ENCODE results near the gene AFP. TPM values are rescaled to one million over a fixed set of nuclear protein-coding genes. Genes with fewer than 3 reads are reported as not detected.
"Not testable (repeated sequence)": the region's sequence is repeated elsewhere in the genome, so short reads cannot be mapped to it uniquely, and the experiment has no call there.

Gene AFP
- total RNA-seq (not detected), polyA plus RNA-seq (not detected), total RNA-seq (not detected)

- H3K9me3 Mint-ChIP-seq, result no peaks in the 10 kb centered on the region
- no peak within 1 kb of the TSS for H3K27ac ChIP-seq (ENCODE audit: low read depth, low read length)
- H3K36me3 ChIP-seq (ENCODE audit: control insufficient read depth in 2 of 3, insufficient read depth in 3 of 3, low read length in 3 of 3), result no peaks in the 10 kb centered on the region
- no peaks in the 10 kb centered on the region for H3K9me3 ChIP-seq (ENCODE audit: control insufficient read depth in 2 of 3, low read length in 3 of 3)
- DNase-seq (no peak), ATAC-seq (no peak)
- no peaks in the 10 kb centered on the region for H3K4me1 ChIP-seq (ENCODE audit: control insufficient read depth in 2 of 2, insufficient read depth in 2 of 2, low read length in 2 of 2)
- H3K4me3 ChIP-seq (ENCODE audit: low read length), result no peak within 1 kb of the TSS
- CTCF ChIA-PET, result no interaction called here
- H3K27me3 ChIP-seq (ENCODE audit: control insufficient read depth in 2 of 2, insufficient read depth in 2 of 2, low read length in 2 of 2), result no peaks in the 10 kb centered on the region
- POLR2A ChIA-PET, result no interaction called here
- H3K4me3 Mint-ChIP-seq, result no peak within 1 kb of the TSS
- intact Hi-C loops (cut with micrococcal nuclease), result no loop called here
- H3K27me3 Mint-ChIP-seq, result peaks cover 0 to 16% (median 5%) of the 10 kb centered on the region in 5 donors
- no peaks in the 10 kb centered on the region for H3K36me3 Mint-ChIP-seq
- H3K27ac Mint-ChIP-seq, result no peak within 1 kb of the TSS
- no peaks in the 10 kb centered on the region for H3K4me1 Mint-ChIP-seq
Observed at GRCh38 chr4:73435984-73436383, at the start of gene AFP. AFP (plus strand) TSS chr4:73436221; CDS start chr4:73436263, 42 bp downstream.

- Mint-ChIP-seq H3K36me3 (peaks cover 0 to 7% (median 0%) of the 10 kb centered on the region in 5 donors), H3K4me1 (no peaks in the 10 kb centered on the region), H3K27ac (no peak overlapping the region), H3K9me3 (peaks cover 0 to 15% (median 3%) of the 10 kb centered on the region in 11 donors), H3K27me3 (peaks cover 0 to 21% (median 5%) of the 10 kb centered on the region in 5 donors), H3K4me3 (no peak overlapping the region)
- POLR2A ChIA-PET, result no interaction called here
- DNase-seq (no peak), ATAC-seq (no peak)
- no peaks in the 10 kb centered on the region for H3K27me3 ChIP-seq (ENCODE audit: control insufficient read depth in 2 of 2, insufficient read depth in 2 of 2, low read length in 2 of 2)
- intact Hi-C loops (cut with micrococcal nuclease), result no loop called here
- no peaks in the 10 kb centered on the region for H3K4me1 ChIP-seq (ENCODE audit: control insufficient read depth in 2 of 2, insufficient read depth in 2 of 2, low read length in 2 of 2)
- H3K36me3 ChIP-seq (ENCODE audit: control insufficient read depth in 2 of 3, insufficient read depth in 3 of 3, low read length in 3 of 3), result no peaks in the 10 kb centered on the region
- H3K4me3 ChIP-seq (ENCODE audit: low read length), result no peak overlapping the region
- H3K9me3 ChIP-seq (ENCODE audit: control insufficient read depth in 2 of 3, low read length in 3 of 3), result no peaks in the 10 kb centered on the region
- H3K27ac ChIP-seq (ENCODE audit: low read depth, low read length), result no peak overlapping the region
- CTCF ChIA-PET, result no interaction called here
Observed at GRCh38 chr4:73387552-73387951, 48.5 kb upstream of the AFP start.

GRCh38 chr4:73388887-73389286 lies 47.1 kb upstream of the AFP start:
- no peaks in the 10 kb centered on the region for H3K9me3 ChIP-seq (ENCODE audit: control insufficient read depth in 2 of 3, low read length in 3 of 3)
- no peak for DNase-seq
- no peaks in the 10 kb centered on the region for H3K27me3 ChIP-seq (ENCODE audit: control insufficient read depth in 2 of 2, insufficient read depth in 2 of 2, low read length in 2 of 2)
- peaks cover 0 to 17% (median 5%) of the 10 kb centered on the region in 5 donors for H3K27me3 Mint-ChIP-seq
- no peak overlapping the region for H3K4me3 Mint-ChIP-seq
- POLR2A ChIA-PET, result no interaction called here
- H3K9me3 Mint-ChIP-seq, result peaks cover 0 to 15% (median 3%) of the 10 kb centered on the region in 11 donors
- no peak for ATAC-seq
- no peak overlapping the region for H3K27ac ChIP-seq (ENCODE audit: low read depth, low read length)
- H3K4me1 Mint-ChIP-seq, result no peaks in the 10 kb centered on the region
- intact Hi-C loops (cut with micrococcal nuclease), result no loop called here
- CTCF ChIA-PET, result no interaction called here
- peaks cover 0 to 7% (median 0%) of the 10 kb centered on the region in 5 donors for H3K36me3 Mint-ChIP-seq
- H3K4me3 ChIP-seq (ENCODE audit: low read length), result no peak overlapping the region
- H3K27ac Mint-ChIP-seq, result no peak overlapping the region
- no peaks in the 10 kb centered on the region for H3K36me3 ChIP-seq (ENCODE audit: control insufficient read depth in 2 of 3, insufficient read depth in 3 of 3, low read length in 3 of 3)
- no peaks in the 10 kb centered on the region for H3K4me1 ChIP-seq (ENCODE audit: control insufficient read depth in 2 of 2, insufficient read depth in 2 of 2, low read length in 2 of 2)

- H3K27ac ChIP-seq (ENCODE audit: low read depth, low read length); H3K27me3 ChIP-seq (ENCODE audit: control insufficient read depth in 2 of 2, insufficient read depth in 2 of 2, low read length in 2 of 2); H3K36me3 ChIP-seq (ENCODE audit: control insufficient read depth in 2 of 3, insufficient read depth in 3 of 3, low read length in 3 of 3); H3K36me3 Mint-ChIP-seq; DNase-seq; H3K4me1 ChIP-seq (ENCODE audit: control insufficient read depth in 2 of 2, insufficient read depth in 2 of 2, low read length in 2 of 2); H3K27ac Mint-ChIP-seq; ATAC-seq; H3K4me3 ChIP-seq (ENCODE audit: low read length); CTCF ChIA-PET; H3K4me3 Mint-ChIP-seq; H3K4me1 Mint-ChIP-seq; H3K9me3 ChIP-seq (ENCODE audit: control insufficient read depth in 2 of 3, low read length in 3 of 3); intact Hi-C loops (cut with micrococcal nuclease); POLR2A ChIA-PET: not testable (repeated sequence)
- Mint-ChIP-seq H3K27me3 (peaks cover 0 to 17% (median 7%) of the 10 kb centered on the region in 5 donors), H3K9me3 (peaks cover 0 to 15% (median 3%) of the 10 kb centered on the region in 11 donors)
Observed at GRCh38 chr4:73389663-73390062, 46.4 kb upstream of the AFP start.

GRCh38 chr4:73391774-73392173 lies 44.2 kb upstream of the AFP start:
- ATAC-seq, result no peak
- H3K27me3 Mint-ChIP-seq, result peaks cover 0 to 22% (median 6%) of the 10 kb centered on the region in 5 donors
- ChIA-PET POLR2A (no interaction called here), CTCF (no interaction called here)
- H3K9me3 Mint-ChIP-seq, result peaks cover 0 to 4% (median 0%) of the 10 kb centered on the region in 11 donors
- H3K36me3 Mint-ChIP-seq, result no peaks in the 10 kb centered on the region
- intact Hi-C loops (cut with micrococcal nuclease), result no loop called here
- H3K4me1 Mint-ChIP-seq, result no peaks in the 10 kb centered on the region
- H3K4me3 ChIP-seq (ENCODE audit: low read length), result no peak overlapping the region
- no peak overlapping the region for H3K27ac Mint-ChIP-seq
- H3K9me3 ChIP-seq (ENCODE audit: control insufficient read depth in 2 of 3, low read length in 3 of 3), result no peaks in the 10 kb centered on the region
- no peaks in the 10 kb centered on the region for H3K4me1 ChIP-seq (ENCODE audit: control insufficient read depth in 2 of 2, insufficient read depth in 2 of 2, low read length in 2 of 2)
- no peak overlapping the region for H3K4me3 Mint-ChIP-seq
- no peaks in the 10 kb centered on the region for H3K27me3 ChIP-seq (ENCODE audit: control insufficient read depth in 2 of 2, insufficient read depth in 2 of 2, low read length in 2 of 2)
- DNase-seq, result no peak
- H3K36me3 ChIP-seq (ENCODE audit: control insufficient read depth in 2 of 3, insufficient read depth in 3 of 3, low read length in 3 of 3), result no peaks in the 10 kb centered on the region
- no peak overlapping the region for H3K27ac ChIP-seq (ENCODE audit: low read depth, low read length)

GRCh38 chr4:73392936-73393335 lies 43.1 kb upstream of the AFP start:
- H3K4me1 ChIP-seq (ENCODE audit: control insufficient read depth in 2 of 2, insufficient read depth in 2 of 2, low read length in 2 of 2), result no peaks in the 10 kb centered on the region
- H3K4me1 Mint-ChIP-seq, result no peaks in the 10 kb centered on the region
- no peaks in the 10 kb centered on the region for H3K36me3 ChIP-seq (ENCODE audit: control insufficient read depth in 2 of 3, insufficient read depth in 3 of 3, low read length in 3 of 3)
- H3K27me3 Mint-ChIP-seq, result peaks cover 0 to 22% (median 6%) of the 10 kb centered on the region in 5 donors
- no peaks in the 10 kb centered on the region for H3K9me3 ChIP-seq (ENCODE audit: control insufficient read depth in 2 of 3, low read length in 3 of 3)
- ChIA-PET CTCF (no interaction called here), POLR2A (no interaction called here)
- H3K27me3 ChIP-seq (ENCODE audit: control insufficient read depth in 2 of 2, insufficient read depth in 2 of 2, low read length in 2 of 2), result no peaks in the 10 kb centered on the region
- ATAC-seq, result no peak
- intact Hi-C loops (cut with micrococcal nuclease), result no loop called here
- H3K36me3 Mint-ChIP-seq, result no peaks in the 10 kb centered on the region
- no peak overlapping the region for H3K4me3 ChIP-seq (ENCODE audit: low read length)
- H3K9me3 Mint-ChIP-seq, result peaks cover 0 to 4% (median 0%) of the 10 kb centered on the region in 11 donors
- H3K4me3 Mint-ChIP-seq, result no peak overlapping the region
- H3K27ac Mint-ChIP-seq, result no peak overlapping the region
- DNase-seq, result no peak
- no peak overlapping the region for H3K27ac ChIP-seq (ENCODE audit: low read depth, low read length)

- ChIA-PET POLR2A (no interaction called here), CTCF (interaction anchor here (0.6 kb wide), 1 partner anchor 39 kb away, joined by 3 read pairs; no protein-coding TSS in a partner anchor)
- intact Hi-C loops (cut with micrococcal nuclease), result no loop called here
Observed at GRCh38 chr4:73396304-73396703, 39.7 kb upstream of the AFP start.

More at GRCh38 chr4:73396304-73396703, 39.7 kb upstream of the AFP start:
- Mint-ChIP-seq H3K4me1 (no peaks in the 10 kb centered on the region), H3K27ac (no peak overlapping the region), H3K9me3 (no peaks in the 10 kb centered on the region), H3K4me3 (no peak overlapping the region), H3K27me3 (peaks cover 0 to 15% (median 6%) of the 10 kb centered on the region in 5 donors), H3K36me3 (no peaks in the 10 kb centered on the region)
- Histone ChIP-seq H3K9me3 (ENCODE audit: control insufficient read depth in 2 of 3, low read length in 3 of 3) (no peaks in the 10 kb centered on the region), H3K4me3 (ENCODE audit: low read length) (no peak overlapping the region), H3K4me1 (ENCODE audit: control insufficient read depth in 2 of 2, insufficient read depth in 2 of 2, low read length in 2 of 2) (no peaks in the 10 kb centered on the region), H3K27me3 (ENCODE audit: control insufficient read depth in 2 of 2, insufficient read depth in 2 of 2, low read length in 2 of 2) (no peaks in the 10 kb centered on the region), H3K27ac (ENCODE audit: low read depth, low read length) (no peak overlapping the region), H3K36me3 (ENCODE audit: control insufficient read depth in 2 of 3, insufficient read depth in 3 of 3, low read length in 3 of 3) (no peaks in the 10 kb centered on the region)
- ATAC-seq (no peak), DNase-seq (no peak)
